ENCODE measurements around the gene FCRL1. TPM values are rescaled to one million over a fixed set of nuclear protein-coding genes. Genes with fewer than 3 reads are reported as not detected.

Gene FCRL1
- total RNA-seq, 2 donors from 2014 or later, result 0.07 TPM; not detected in 1

DNA sequence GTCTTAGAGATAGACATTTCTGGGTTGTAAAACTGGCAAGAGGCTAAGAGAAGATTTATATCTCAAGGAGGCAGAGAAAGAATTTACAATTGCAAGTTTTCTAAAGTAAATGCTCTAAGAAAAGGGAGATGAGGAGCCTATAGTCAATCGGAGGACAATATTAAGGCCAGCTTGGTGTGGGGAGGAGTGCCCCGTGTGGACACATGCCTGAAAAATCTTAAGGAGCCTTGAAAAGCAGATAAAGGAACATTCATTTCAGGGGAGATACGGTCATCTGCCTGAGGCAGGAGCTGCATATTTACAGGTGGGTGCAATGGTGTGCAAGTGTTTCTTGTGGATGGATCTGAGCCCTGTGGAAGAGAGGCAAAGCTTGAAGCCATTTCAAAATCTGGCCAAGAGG, 68.6 kb downstream of the FCRL1 start:
- H3K27me3 ChIP-seq, result no peaks in the 10 kb centered on the region
- no peak overlapping the region for H3K27ac ChIP-seq
- H3K9me3 ChIP-seq, result no peaks in the 10 kb centered on the region
- H3K9ac ChIP-seq (ENCODE audit: low read depth in 2 of 2, low read length in 2 of 2), result no peak overlapping the region
- DNase-seq, result no peak
- intact Hi-C loops (cut with DNase I), result no loop called here
- no peaks in the 10 kb centered on the region for H3K4me1 ChIP-seq
- no peak overlapping the region for H3K4me3 ChIP-seq
- H3K36me3 ChIP-seq, result no peaks in the 10 kb centered on the region
- TF ChIP-seq, protein P1, sequence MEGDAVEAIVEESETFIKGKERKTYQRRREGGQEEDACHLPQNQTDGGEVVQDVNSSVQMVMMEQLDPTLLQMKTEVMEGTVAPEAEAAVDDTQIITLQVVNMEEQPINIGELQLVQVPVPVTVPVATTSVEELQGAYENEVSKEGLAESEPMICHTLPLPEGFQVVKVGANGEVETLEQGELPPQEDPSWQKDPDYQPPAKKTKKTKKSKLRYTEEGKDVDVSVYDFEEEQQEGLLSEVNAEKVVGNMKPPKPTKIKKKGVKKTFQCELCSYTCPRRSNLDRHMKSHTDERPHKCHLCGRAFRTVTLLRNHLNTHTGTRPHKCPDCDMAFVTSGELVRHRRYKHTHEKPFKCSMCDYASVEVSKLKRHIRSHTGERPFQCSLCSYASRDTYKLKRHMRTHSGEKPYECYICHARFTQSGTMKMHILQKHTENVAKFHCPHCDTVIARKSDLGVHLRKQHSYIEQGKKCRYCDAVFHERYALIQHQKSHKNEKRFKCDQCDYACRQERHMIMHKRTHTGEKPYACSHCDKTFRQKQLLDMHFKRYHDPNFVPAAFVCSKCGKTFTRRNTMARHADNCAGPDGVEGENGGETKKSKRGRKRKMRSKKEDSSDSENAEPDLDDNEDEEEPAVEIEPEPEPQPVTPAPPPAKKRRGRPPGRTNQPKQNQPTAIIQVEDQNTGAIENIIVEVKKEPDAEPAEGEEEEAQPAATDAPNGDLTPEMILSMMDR (IDR thresholded peaks at IDR 0.05), result no peak

DNA sequence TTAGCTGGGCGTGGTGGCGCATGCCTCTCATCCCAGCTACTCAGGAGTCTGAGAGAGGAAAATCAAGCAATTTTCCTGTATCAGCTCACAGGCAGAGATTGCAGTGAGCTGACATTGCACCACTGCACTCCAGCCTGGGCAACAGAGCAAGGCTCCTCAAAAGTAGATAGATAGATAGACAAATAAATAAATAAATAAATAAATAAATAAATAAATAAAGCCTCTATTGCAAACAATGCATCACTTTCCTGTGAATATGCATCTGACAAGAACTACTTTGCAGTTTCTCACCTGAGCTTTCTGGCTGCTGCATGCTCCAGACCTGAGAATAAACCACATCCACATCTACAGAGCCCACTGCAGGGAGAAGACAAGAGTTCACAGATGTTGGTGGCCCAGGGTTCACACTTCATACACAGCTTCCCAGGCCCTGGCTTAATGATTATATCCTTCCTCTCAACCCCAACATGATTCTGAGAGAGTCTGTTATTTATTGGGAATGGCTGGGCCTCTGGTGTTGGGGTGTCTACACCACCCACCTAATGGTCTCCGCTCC, 71.6 kb downstream of the FCRL1 start:
- Histone ChIP-seq H3K9ac (ENCODE audit: low read depth in 2 of 2, low read length in 2 of 2) (no peak overlapping the region), H3K9me3 (no peaks in the 10 kb centered on the region), H3K27ac (no peak overlapping the region), H3K4me1 (no peaks in the 10 kb centered on the region), H3K27me3 (no peaks in the 10 kb centered on the region), H3K4me3 (no peak overlapping the region), H3K36me3 (no peaks in the 10 kb centered on the region)
- DNase-seq, result no peak
- TF ChIP-seq, protein P1 (IDR thresholded peaks at IDR 0.05), result no peak
- intact Hi-C loops (cut with DNase I), result no loop called here

Other genes with a start within 250 kb of the FCRL1 start
- gene FCRL4, start 222.0 kb downstream of the FCRL1 start, total RNA-seq, result not detected
- gene FCRL3, start 119.4 kb downstream of the FCRL1 start, total RNA-seq, result under 1 TPM; 0.16 to 0.49 TPM
- gene FCRL2, start 43.0 kb downstream of the FCRL1 start, total RNA-seq, result under 1 TPM; 0.10 to 0.40 TPM
- not detected for gene CD5L, start 21.7 kb upstream of the FCRL1 start, total RNA-seq
- gene KIRREL1, start 173.5 kb upstream of the FCRL1 start, total RNA-seq, result 10 to 100 TPM in 1 of 2 donors, 1 to 10 TPM in 1; 5.8 to 12.8 TPM